GM19395 (cell line): ENCODE results near the gene OR6K3.
A peak's percentile ranks its signal among the peaks of the same experiment; 100 is the strongest.
"Not testable (repeated sequence)": the region's sequence is repeated elsewhere in the genome, so short reads cannot be mapped to it uniquely, and the experiment has no call there.

Experiments
- ATAC-seq: cut with Tn5 transposase; IDR thresholded peaks from one replicate; pipeline ENCODE4 v1.9.1; 2021; ENCODE audit warnings: mild to moderate bottlenecking, moderate library complexity; ENCODE audit not compliant: unreplicated experiment

The OR6K3 gene

GRCh38 chr1:158720620-158721019 lies at the start of gene OR6K3:
Gene OR6K3, minus strand, starts transcription at chr1:158720720. Its CDS starts 2,605 bp downstream, at chr1:158718115.
- no peak for ATAC-seq

GRCh38 chr1:158754420-158754819 lies 33.9 kb upstream of the OR6K3 start, which contains the start of gene OR6K6:
Gene OR6K6, plus strand, starts transcription at chr1:158754720. Its CDS starts 168 bp downstream, at chr1:158754888.
- no peak for ATAC-seq

GRCh38 chr1:158752155-158752712 lies 31.7 kb upstream of the OR6K3 start:
- ATAC-seq, result no peak

- no peak for ATAC-seq
Measured at GRCh38 chr1:158735848-158736247, 15.3 kb upstream of the OR6K3 start.

GRCh38 chr1:158732524-158732923 lies 12.0 kb upstream of the OR6K3 start:
- no peak for ATAC-seq

GRCh38 chr1:158731707-158732106 lies 11.2 kb upstream of the OR6K3 start:
- ATAC-seq, result no peak

GRCh38 chr1:158730453-158730852 lies 9.9 kb upstream of the OR6K3 start:
- ATAC-seq, result no peak

GRCh38 chr1:158728510-158729225 lies 8.1 kb upstream of the OR6K3 start:
- ATAC-seq, result no peak

- ATAC-seq, result no peak
Measured at GRCh38 chr1:158724442-158724841, 3.9 kb upstream of the OR6K3 start.

- ATAC-seq, result no peak
Measured at GRCh38 chr1:158719664-158720063, 856 bp downstream of the OR6K3 start.

GRCh38 chr1:158717344-158717743 lies 3.2 kb downstream of the OR6K3 start:
- ATAC-seq, result no peak

- ATAC-seq, result peak; percentile 70
Measured at GRCh38 chr1:158716335-158716734, 4.2 kb downstream of the OR6K3 start.

GRCh38 chr1:158714754-158715153 lies 5.8 kb downstream of the OR6K3 start:
- ATAC-seq, result no peak

GRCh38 chr1:158711098-158711497 lies 9.4 kb downstream of the OR6K3 start:
- no peak for ATAC-seq

GRCh38 chr1:158706096-158706495 lies 14.4 kb downstream of the OR6K3 start:
- no peak for ATAC-seq

GRCh38 chr1:158700552-158700951 lies 20.0 kb downstream of the OR6K3 start, which contains the start of gene OR6K2:
Gene OR6K2, minus strand, starts transcription at chr1:158700652. Its CDS starts 0 bp downstream, at chr1:158700652.
- no peak for ATAC-seq

GRCh38 chr1:158694596-158694995 lies 25.9 kb downstream of the OR6K3 start:
- no peak for ATAC-seq

GRCh38 chr1:158692356-158692755 lies 28.2 kb downstream of the OR6K3 start:
- ATAC-seq, result no peak

GRCh38 chr1:158691907-158692306 lies 28.6 kb downstream of the OR6K3 start:
- ATAC-seq, result no peak

- not testable (repeated sequence) for ATAC-seq
Measured at GRCh38 chr1:158691149-158691548, 29.4 kb downstream of the OR6K3 start.

- no peak for ATAC-seq
Measured at GRCh38 chr1:158689875-158690274, 30.6 kb downstream of the OR6K3 start.

GRCh38 chr1:158689110-158689509 lies 31.4 kb downstream of the OR6K3 start:
- no peak for ATAC-seq
